Activated naive CD4-positive, alpha-beta T cell treated with anti-CD3 and anti-CD28 coated beads, Interleukin-2, amount 50 U/mL, for 16 hours (primary cell): Measurements from ENCODE around the gene HILPDA.
"Not testable (repeated sequence)": the region's sequence is repeated elsewhere in the genome, so short reads cannot be mapped to it uniquely, and the experiment has no call there.

ENCODE experiments used
- DNase-seq: peaks from one replicate; pipeline ENCODE4 v3.0.0-alpha.2; 2020

The HILPDA gene

DNA sequence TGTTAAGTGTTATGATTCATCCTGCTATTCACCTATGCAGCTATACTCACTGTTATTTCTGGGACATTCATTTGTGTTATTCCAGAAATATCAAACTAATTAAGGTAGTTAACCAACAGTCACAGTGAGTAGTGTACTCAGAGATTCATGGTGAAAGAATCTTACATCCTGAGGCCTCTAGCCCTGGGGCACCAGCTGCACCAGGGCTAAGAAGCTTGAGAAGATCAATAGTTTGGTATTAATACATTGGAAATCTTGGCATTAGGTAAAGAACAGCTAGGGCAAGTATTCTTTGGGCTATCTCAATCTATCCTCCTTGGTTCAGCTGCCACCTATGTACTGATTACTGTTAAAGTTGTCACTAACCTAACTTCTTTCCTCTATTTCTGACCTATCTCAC is 11.2 kb downstream of the HILPDA start:
- not testable (repeated sequence) for DNase-seq

DNA sequence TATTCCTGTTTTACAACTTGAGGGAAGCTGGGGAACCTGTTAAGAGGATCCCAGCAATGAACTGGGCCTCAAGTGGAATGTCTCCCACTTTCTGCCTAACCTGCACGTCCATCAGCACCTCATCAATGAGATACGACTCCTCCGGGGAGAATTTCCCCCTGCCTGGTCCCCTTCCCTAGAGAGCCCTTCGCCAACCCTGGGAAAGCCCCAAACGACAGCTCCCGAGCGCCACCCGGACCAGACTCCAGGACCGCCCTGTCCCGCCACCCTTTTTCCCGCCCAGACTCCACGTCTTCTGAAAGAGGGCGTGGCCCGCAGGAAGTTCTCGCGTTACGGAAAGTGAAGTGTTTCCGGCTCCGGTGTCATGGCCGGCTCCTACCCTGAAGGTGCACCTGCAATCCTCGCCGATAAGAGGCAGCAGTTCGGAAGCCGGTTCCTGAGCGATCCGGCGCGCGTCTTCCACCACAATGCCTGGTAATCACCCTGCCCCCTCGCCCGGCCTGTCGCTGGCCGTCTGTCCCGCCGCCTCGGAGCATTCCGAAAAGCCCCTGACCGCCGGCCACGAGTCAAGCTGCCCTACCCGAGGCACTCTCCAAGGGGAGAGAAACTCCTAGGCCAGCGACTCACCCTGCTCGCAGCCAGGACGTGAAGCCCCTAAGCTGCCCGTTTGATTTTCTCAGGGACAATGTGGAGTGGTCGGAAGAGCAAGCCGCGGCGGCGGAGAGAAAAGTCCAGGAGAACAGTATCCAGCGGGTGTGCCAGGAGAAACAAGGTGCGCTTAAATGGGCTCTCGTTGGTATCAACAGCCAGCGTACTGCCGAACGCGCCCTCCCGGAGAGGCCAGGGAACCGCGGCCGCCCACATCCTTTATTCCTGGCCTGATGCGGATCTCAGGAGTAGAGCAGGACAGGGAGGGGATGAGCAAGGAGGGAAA is 21.0 kb downstream of the HILPDA start, which contains the start of gene METTL2B:
Gene METTL2B, plus strand, starts transcription at position 347 of the 934 bp plus-strand sequence. Its CDS starts 18 bp downstream, at position 365.
- DNase-seq: peak; percentile 88

DNA sequence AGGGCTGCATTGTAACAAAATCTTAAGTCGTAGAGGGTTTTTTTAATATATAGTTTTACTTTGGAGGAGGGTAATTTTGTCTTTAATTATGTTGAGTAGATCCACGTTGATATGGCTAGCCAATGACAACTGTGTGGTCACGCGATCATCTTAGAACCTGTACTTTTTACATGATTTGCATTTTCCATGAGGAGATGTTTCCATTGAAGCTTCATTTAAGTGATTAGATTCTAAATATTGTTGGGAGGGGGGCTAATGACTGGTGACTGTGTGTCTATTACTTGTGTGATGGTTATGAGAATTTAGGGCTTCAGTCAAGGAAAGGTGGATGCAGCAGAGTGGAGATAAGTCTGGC is 21.6 kb downstream of the HILPDA start:
- not testable (repeated sequence) for DNase-seq

DNA sequence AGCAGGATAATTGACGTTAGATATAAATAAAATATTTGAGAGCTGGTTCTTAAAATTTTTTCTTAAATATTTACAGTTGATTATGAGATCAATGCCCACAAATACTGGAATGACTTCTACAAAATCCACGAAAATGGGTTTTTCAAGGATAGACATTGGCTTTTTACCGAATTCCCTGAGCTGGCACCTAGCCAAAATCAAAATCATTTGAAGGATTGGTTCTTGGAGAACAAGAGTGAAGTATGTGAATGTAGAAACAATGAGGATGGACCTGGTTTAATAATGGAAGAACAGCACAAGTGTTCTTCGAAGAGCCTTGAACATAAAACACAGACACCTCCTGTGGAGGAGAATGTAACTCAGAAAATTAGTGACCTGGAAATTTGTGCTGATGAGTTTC is 23.4 kb downstream of the HILPDA start:
- DNase-seq: not testable (repeated sequence)

DNA sequence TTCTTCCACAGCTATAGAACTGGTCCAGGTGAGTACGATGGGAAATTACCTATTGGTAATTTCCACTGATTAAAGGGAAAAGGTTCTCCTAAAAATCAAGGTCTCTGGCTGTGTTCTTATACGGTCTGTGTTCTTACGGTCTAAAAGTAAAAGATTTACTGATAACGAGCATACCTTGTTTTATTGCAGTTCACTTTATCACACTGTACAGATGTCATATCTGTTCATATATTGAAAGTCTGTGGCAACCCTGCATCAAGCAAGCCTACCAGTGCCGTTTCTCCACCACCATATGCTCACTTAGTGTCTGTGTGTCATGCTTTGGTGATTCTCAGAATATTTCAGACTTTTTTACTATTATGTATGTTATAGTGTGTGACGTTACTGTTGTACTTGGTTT is 32.5 kb downstream of the HILPDA start:
- not testable (repeated sequence) for DNase-seq

DNA sequence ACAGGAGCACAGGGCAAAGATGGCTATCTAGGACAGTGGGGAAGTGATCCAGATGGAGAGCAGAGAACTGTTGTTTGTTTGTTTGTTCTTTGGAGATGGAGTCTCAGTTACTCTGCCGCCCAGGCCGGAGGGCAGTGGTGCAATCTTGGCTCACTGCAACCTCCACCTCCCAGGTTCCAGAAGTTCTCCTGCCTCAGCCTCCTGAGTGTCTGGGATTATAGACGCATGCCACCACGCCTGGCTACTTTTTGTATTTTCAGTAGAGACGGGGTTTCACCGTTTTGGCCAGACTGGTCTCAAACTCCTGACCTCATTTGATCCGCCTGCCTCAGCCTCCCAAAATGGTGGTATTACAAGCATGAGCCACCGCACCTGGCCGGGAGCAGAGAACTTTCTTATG is 41.7 kb downstream of the HILPDA start:
- no peak for DNase-seq

DNA sequence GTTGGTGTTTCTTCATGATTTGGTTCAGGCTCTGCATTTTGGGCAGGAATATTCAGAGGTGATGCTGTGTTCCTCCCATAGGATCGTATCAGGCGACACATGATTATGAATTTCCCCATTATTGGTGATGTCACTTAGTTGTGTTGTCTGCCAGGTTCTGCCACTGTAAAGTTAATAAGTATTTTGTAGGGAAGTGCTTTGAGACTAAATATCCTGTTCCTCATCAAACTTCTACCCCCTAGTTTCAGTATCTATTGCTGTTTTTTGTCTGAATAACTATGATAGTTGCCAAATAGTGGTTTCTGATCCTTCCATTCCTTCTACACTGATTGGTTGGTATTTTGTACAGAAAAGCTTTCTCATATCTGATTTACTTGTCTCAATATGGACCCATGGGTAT is 49.7 kb downstream of the HILPDA start:
- not testable (repeated sequence) for DNase-seq

DNA sequence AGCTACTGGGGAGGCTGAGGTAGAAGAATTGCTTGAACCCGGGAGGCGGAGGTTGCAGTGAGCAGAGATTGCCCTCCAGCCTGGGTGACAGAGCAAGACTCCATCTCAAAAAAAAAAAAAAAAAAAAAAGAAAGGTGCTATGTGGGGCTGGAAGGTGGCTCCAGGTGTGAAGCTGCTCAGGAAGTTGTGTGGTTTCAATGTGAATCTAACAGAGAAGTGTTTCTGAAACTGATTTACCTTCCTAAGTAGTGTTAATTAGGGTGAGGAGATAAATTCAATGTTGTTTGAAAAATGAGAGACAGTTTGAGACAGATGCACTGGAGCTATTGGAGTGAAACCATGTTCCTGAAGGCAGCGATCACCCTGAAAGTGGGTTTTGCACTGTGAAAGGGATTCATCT is 51.1 kb downstream of the HILPDA start:
- DNase-seq: not testable (repeated sequence)

DNA sequence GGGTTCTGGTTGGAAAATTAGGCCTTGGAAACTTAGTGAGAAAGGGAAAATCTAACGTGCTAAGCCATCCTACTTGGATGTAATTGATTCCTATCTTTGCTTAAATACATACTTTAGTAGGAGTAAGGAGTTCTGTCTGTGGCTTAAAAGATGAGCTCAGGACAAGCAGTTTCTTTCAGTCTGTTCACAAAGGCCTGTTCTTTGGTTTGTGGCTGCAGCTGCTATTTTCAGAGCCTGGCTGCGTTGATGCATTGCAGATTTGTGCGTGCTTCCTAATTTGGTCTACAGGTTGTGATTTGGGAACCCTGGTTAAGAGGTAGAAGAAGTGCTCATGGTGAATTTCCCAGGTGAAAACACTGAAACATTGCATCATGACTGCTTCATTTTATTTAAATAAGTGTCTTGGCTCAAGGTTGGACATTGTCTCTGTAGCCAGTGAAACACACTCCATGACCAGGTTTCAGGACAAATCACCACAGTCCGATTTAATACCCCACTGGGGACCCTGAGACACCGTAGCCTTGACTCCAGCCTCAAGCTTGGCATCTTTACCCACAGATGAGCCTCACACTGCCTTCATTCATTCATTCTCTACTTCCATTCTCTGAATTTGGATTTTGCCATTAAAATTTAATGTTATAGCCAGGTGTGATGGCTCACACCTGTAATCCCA is 51.8 kb downstream of the HILPDA start:
- DNase-seq: not testable (repeated sequence)
